Right atrium auricular region (tissue), 2 donors: ENCODE measurements around the gene COL27A1. TPM values are rescaled to one million over a fixed set of nuclear protein-coding genes. Genes with fewer than 3 reads are reported as not detected.

Experiments
- DNase-seq: peaks from one replicate; pipeline ENCODE4 v3.0.0-alpha.2; 2019; ENCODE audit warnings: low spot score
- H3K27ac ChIP-seq, 2 donors: fragments of 200-600 bp; sonication (generic); 1 replicate in 1 of 2; 2 replicates in 1 of 2; pipeline ENCODE4 v1.5.1; 2016 to 2019
- H3K27me3 ChIP-seq, 2 donors: fragments of 200-600 bp; sonication (generic); one replicate each; pipeline versions ENCODE4 v1.5.1 to v1.6.0; 2017 to 2019
- H3K36me3 ChIP-seq: fragments of 200-600 bp; sonication (generic); one replicate; pipeline ENCODE4 v1.5.1; 2016
- H3K4me1 ChIP-seq, 2 donors: fragments of 200-600 bp; sonication (generic); one replicate each; pipeline versions ENCODE4 v1.5.1 to v1.6.0; 2017 to 2019
- H3K4me3 ChIP-seq, 2 donors: fragments of 200-600 bp; sonication (generic); 1 replicate in 1 of 2; 2 replicates in 1 of 2; pipeline ENCODE4 v1.5.1; 2017 to 2019; ENCODE audit warnings: mild to moderate bottlenecking in 1 of 2, moderate library complexity in 1 of 2
- H3K9me3 ChIP-seq, 2 donors: fragments of 200-600 bp; sonication (generic); one replicate each; pipeline ENCODE4 v1.5.1; 2019
- total RNA-seq, 2 donors: library from RNA; depleted of rRNA; stranded (reverse); fragments of >200 nt; gene quantifications; one replicate each; pipeline ENCODE4 v1.1.0, GENCODE V29; 2016
- TF ChIP-seq, protein P1 (sequence below), 2 donors: fragments of 200-600 bp; sonication (generic); IDR thresholded peaks; one replicate each; pipeline ENCODE4 v1.5.1; 2019; ENCODE audit warnings: antibody characterized with exemption in 2 of 2

The COL27A1 gene
- total RNA-seq, 2 donors from 2014 or later: 1.5 to 2.7 TPM

DNA sequence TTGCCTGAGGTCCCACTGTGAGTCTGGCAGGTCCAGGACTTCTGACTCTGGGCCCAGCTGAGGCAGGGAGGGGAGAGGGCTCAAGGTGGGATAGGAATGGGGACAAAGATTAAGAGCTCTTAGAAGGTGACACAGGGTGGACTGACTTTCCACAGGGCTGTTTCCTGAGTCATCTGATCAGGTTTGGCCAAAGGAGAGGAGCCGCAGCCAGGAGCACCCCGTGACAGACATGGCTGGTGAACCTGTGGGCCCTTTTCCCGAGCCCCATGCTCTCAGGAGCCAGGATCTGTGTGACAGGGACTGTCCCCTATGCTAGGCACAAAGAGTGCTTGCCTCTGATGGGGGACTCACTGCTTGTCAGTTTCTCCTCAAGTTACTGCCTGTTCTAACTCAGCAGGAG lies 37.8 kb downstream of the COL27A1 start:
- TF ChIP-seq, protein P1, sequence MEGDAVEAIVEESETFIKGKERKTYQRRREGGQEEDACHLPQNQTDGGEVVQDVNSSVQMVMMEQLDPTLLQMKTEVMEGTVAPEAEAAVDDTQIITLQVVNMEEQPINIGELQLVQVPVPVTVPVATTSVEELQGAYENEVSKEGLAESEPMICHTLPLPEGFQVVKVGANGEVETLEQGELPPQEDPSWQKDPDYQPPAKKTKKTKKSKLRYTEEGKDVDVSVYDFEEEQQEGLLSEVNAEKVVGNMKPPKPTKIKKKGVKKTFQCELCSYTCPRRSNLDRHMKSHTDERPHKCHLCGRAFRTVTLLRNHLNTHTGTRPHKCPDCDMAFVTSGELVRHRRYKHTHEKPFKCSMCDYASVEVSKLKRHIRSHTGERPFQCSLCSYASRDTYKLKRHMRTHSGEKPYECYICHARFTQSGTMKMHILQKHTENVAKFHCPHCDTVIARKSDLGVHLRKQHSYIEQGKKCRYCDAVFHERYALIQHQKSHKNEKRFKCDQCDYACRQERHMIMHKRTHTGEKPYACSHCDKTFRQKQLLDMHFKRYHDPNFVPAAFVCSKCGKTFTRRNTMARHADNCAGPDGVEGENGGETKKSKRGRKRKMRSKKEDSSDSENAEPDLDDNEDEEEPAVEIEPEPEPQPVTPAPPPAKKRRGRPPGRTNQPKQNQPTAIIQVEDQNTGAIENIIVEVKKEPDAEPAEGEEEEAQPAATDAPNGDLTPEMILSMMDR (IDR thresholded peaks at IDR 0.05): no peak
- Histone ChIP-seq H3K4me3 (no peak overlapping the region), H3K9me3 (peaks cover 0 to 10% of the 10 kb centered on the region in 2 donors), H3K27me3 (no peaks in the 10 kb centered on the region), H3K36me3 (no peaks in the 10 kb centered on the region), H3K4me1 (no peaks in the 10 kb centered on the region), H3K27ac (no peak overlapping the region)
- DNase-seq: no peak

DNA sequence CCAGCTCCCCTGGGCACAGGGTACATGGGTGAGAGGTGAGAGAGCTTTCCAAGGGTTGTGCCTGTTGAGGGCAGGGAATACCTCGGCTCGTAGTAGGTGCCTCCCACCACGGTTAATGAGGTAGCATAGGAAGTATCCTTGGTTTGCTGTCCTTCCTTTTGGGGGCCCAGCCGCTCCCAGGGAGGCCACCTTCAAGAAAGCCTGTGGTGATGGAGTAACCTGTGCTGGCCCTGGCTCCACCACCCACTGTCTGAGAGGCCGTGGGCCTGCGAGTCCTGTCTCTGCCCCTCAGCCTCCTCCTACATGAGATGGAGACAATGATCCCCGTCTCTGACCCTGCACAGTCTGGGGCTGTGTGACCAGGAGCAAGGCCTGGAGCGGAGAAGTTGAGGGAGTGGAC lies 40.8 kb downstream of the COL27A1 start:
- H3K4me3 ChIP-seq: no peak overlapping the region
- no peak for DNase-seq
- H3K4me1 ChIP-seq: no peaks in the 10 kb centered on the region
- no peaks in the 10 kb centered on the region for H3K36me3 ChIP-seq
- TF ChIP-seq, protein P1 (IDR thresholded peaks at IDR 0.05): no peak
- H3K27ac ChIP-seq: no peak overlapping the region
- H3K27me3 ChIP-seq: no peaks in the 10 kb centered on the region
- no peaks in the 10 kb centered on the region for H3K9me3 ChIP-seq

DNA sequence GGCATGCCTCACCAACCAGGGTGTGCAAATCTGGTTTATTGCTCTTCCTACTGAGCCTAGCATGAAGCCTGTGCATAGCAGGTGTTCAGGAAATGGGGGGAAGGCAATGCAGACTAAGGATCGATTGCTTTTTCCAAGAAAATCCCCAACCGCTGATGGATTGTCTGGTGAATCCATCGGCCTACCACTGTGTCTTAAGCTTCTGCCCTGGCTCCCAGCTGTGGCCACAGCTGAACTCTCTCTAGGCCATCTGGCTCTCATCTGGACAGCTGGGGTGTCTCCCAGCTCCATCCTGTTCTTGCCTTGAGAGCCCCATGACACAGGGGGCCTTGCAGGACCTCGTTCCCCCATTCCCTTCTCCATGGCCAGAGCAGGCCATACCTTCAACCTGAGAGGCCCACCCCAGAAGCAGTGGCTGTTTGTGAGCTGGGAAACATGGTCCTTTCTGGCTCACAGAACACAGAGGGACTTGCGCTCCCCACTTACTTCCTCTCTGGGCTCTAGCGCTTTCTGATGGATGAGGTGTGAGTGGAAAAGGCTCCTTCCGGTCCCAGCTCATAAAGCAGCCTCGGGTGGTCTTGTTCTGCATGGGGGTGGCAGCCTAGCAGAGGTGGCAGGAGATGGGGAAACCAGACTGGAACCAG lies 41.8 kb downstream of the COL27A1 start:
- no peak for DNase-seq
- Histone ChIP-seq H3K27me3 (no peaks in the 10 kb centered on the region), H3K4me3 (no peak overlapping the region), H3K36me3 (no peaks in the 10 kb centered on the region), H3K4me1 (no peaks in the 10 kb centered on the region), H3K9me3 (no peaks in the 10 kb centered on the region), H3K27ac (no peak overlapping the region)
- TF ChIP-seq, protein P1 (IDR thresholded peaks at IDR 0.05): no peak

DNA sequence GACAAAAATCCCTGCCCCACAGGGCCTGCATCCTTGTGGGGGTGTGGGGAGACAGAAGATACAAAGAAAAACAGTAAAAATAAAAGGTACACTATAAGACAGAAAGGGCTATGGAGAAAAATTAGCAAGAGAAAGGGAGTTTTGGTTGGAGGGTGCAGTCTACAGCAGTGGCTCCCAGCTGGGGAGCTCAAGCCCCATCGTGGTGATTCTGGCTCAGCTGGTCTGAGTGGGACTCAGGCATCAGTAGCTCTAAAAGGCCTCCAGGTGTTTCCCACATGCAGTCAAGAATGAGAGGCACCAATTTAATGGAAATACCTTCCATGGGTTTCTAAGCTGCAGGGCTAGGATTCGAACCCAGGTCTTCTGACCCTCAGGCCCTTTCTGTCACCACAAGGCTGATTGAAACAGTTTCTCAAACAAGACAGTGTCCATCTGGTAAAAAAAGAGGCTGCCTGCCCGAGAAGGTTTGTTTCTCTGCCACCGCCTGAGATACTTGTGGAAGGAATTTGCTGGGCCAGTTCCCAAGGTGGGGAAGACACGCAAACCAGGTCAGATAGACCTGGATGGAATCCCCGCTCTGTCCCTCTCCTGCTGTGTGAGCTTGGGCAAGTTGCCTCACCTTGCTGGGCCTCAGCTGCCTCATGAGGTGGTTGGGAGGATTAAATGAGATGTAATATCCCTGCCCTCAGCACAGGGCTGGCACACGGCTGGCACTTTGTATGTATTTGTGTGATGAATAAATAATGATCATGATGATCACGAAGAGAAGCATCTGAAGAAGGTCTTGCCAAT lies 43.1 kb downstream of the COL27A1 start:
- H3K27me3 ChIP-seq: no peaks in the 10 kb centered on the region
- no peaks in the 10 kb centered on the region for H3K4me1 ChIP-seq
- TF ChIP-seq, protein P1 (IDR thresholded peaks at IDR 0.05): no peak
- no peak overlapping the region for H3K27ac ChIP-seq
- no peak overlapping the region for H3K4me3 ChIP-seq
- H3K9me3 ChIP-seq: no peaks in the 10 kb centered on the region
- DNase-seq: no peak
- H3K36me3 ChIP-seq: no peaks in the 10 kb centered on the region

DNA sequence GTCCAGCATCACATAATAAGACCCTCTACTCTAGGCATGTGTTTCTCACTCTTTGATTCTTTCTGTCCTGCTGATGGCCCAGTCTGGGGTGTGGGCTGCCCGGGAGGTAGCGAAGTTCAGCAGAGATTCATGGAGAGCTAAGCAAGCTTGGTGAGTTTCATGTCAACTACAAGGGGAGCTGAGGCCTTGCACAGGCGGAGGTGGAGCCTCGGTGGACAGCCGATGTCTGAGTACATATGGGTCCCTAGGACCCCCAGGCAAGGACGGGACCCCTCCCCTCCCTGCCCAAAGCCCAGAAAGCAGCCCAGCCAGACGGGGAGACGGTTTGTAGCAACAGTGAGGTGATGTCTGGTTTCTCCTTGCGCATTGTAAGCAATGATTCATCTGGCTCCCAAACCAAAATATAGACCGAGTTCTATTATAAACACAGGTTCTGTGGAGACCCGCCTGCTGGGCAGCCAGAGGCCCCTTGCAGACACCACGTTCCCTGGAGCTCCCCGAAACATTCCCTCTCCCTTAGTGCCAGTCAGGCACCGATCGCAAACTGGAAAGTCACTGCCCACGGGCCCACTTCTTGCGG lies 45.5 kb downstream of the COL27A1 start:
- Histone ChIP-seq H3K4me3 (no peak overlapping the region), H3K27ac (no peak overlapping the region), H3K9me3 (no peaks in the 10 kb centered on the region), H3K36me3 (no peaks in the 10 kb centered on the region), H3K27me3 (no peaks in the 10 kb centered on the region), H3K4me1 (peaks cover 0 to 10% of the 10 kb centered on the region in 2 donors)
- TF ChIP-seq, protein P1 (IDR thresholded peaks at IDR 0.05): no peak
- DNase-seq: no peak
